Measurements from ENCODE around the gene CACNB2.

DNA sequence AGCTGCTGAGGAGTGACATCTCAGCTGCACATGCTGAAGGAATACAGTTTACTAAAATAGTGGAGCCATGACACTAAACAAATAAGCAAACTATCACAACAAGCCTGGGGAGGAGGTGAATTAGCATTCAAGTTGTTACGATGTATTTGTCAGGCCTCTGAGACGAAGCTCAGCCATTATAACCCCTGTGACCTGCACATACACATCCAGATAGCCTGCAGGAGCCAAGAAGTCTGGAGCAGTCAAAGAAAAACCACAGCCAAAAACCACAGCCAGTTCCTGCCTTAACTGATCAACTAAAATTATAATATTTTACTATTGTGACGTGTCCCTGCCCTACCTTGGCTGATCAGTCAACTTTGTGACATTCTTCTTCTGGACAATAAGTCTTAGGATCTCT, 442.6 kb downstream of the CACNB2 start:
- TF ChIP-seq POLR2A (IDR thresholded peaks at IDR 0.05; ENCODE audit: low read length) (no peak), GATA1 (IDR thresholded peaks at IDR 0.05; ENCODE audit: low read depth, low read length) (no peak)
